Caco-2 (cell line): ENCODE measurements around the gene TRPM4. TPM values are rescaled to one million over a fixed set of nuclear protein-coding genes. Genes with fewer than 3 reads are reported as not detected.
"Not testable (repeated sequence)": the region's sequence is repeated elsewhere in the genome, so short reads cannot be mapped to it uniquely, and the experiment has no call there.

Source experiments
- BruUV-seq: library from RNA; stranded (reverse); fragments of 400-500 nt; replicated peaks from 2 replicates; lab custom pipeline; 2021; lab: Mats Ljungman, UMichigan
- CTCF ChIA-PET: fragments of 300-600 bp; sonication (Branson Sonifier 250); formaldehyde crosslinking; loops from one replicate; lab custom pipeline; 2022; ENCODE audit warnings: antibody characterized with exemption; lab: Charles Lee
- POLR2A ChIA-PET: fragments of 300-600 bp; sonication (Branson Sonifier 250); formaldehyde crosslinking; loops from one replicate; lab custom pipeline; 2022; ENCODE audit warnings: antibody characterized with exemption; lab: Charles Lee
- DNase-seq, 2 experiments: peaks; one replicate each; pipeline versions ENCODE4 v3.0.0 to v3.0.0-alpha.2; 2020 to 2022
- H3K27me3 ChIP-seq: replicated peaks from 2 replicates; pipeline ENCODE4 v1.6.0; 2011; ENCODE audit warnings: low read length; ENCODE audit not compliant: control insufficient read depth, insufficient read depth
- H3K36me3 ChIP-seq: 2 replicates; pipeline ENCODE4 v1.5.1; 2011; ENCODE audit warnings: low read length; ENCODE audit not compliant: control insufficient read depth, insufficient read depth
- H3K4me1 ChIP-seq: fragments of 250-450 bp; sonication (Bioruptor Pico); 2 replicates; pipeline ENCODE4 v1.5.1; 2020; ENCODE audit warnings: mild to moderate bottlenecking
- H3K4me3 ChIP-seq: 2 replicates; pipeline ENCODE4 v1.5.1; 2011; ENCODE audit warnings: low read depth, mild to moderate bottlenecking, control low read depth, low read length
- H3K9me3 ChIP-seq: fragments of 250-450 bp; sonication (Bioruptor Pico); 2 replicates; pipeline ENCODE4 v1.5.1; 2020; ENCODE audit warnings: mild to moderate bottlenecking, moderate library complexity
- H3K27ac Mint-ChIP-seq: one replicate; pipeline ENCODE4 v1.8.0; 2022; ENCODE audit warnings: mixed read lengths; ENCODE audit not compliant: unreplicated experiment
- H3K27me3 Mint-ChIP-seq: one replicate; pipeline ENCODE4 v1.8.0; 2022; ENCODE audit warnings: mixed read lengths; ENCODE audit not compliant: insufficient read depth, unreplicated experiment
- H3K36me3 Mint-ChIP-seq: one replicate; pipeline ENCODE4 v1.8.0; 2022; ENCODE audit warnings: mild to moderate bottlenecking, mixed read lengths; ENCODE audit not compliant: insufficient read depth, unreplicated experiment
- H3K4me1 Mint-ChIP-seq: one replicate; pipeline ENCODE4 v1.8.0; 2022; ENCODE audit warnings: low read depth, mixed read lengths; ENCODE audit not compliant: unreplicated experiment
- H3K4me3 Mint-ChIP-seq: one replicate; pipeline ENCODE4 v1.8.0; 2022; ENCODE audit warnings: mild to moderate bottlenecking, moderate library complexity, mixed read lengths; ENCODE audit not compliant: unreplicated experiment
- H3K9me3 Mint-ChIP-seq: one replicate; pipeline ENCODE4 v1.8.0; 2022; ENCODE audit warnings: mixed read lengths; ENCODE audit not compliant: unreplicated experiment
- intact Hi-C: fragments of 100-400 bp; cut with micrococcal nuclease; formaldehyde crosslinking; loops from one replicate; pipeline ENCODE4 v1.10.0; 2022; ENCODE audit not compliant: unreplicated experiment
- total RNA-seq: library from RNA; stranded (reverse); gene quantifications from 2 replicates; pipeline ENCODE4 v1.2.3, GENCODE V29; 2022
- TF ChIP-seq, protein P1 (sequence below), 2 experiments: fragments of 200-600 bp in 1 of 2; IDR thresholded peaks; 1 replicate in 1 of 2; 2 replicates in 1 of 2; pipeline versions ENCODE4 v1.5.1 to v1.8.0; 2011 to 2022; ENCODE audit warnings: antibody characterized with exemption in 1 of 2, control low read depth in 1 of 2, inconsistent platforms in 1 of 2, low read depth in 1 of 2, low read length in 1 of 2, mild to moderate bottlenecking in 1 of 2, moderate library complexity in 1 of 2; ENCODE audit not compliant: insufficient read depth in 1 of 2, severe bottlenecking in 1 of 2, unreplicated experiment in 1 of 2

Gene TRPM4
- total RNA-seq, 1 experiment from 2014 or later, result 27.8 TPM

DNA sequence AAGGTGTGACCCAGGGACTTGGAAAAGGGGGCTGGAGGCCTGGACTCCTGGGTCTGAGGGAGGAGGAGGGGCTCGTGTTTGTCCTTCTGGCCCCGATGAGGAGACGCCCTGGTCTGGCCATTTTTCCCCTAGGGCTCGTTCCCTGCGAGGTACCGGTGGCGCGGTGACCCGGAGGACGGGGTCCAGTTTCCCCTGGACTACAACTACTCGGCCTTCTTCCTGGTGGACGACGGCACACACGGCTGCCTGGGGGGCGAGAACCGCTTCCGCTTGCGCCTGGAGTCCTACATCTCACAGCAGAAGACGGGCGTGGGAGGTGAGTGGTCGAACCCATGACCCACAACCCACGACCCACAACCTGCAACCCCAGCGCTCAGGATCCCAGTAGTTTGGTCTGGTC is 10.8 kb downstream of the TRPM4 start:
- intact Hi-C loops, result no loop called here
- Mint-ChIP-seq H3K27ac (no peak overlapping the region), H3K9me3 (no peaks in the 10 kb centered on the region), H3K4me3 (no peak overlapping the region), H3K4me1 (peaks cover 6% of the 10 kb centered on the region), H3K36me3 (no peaks in the 10 kb centered on the region), H3K27me3 (no peaks in the 10 kb centered on the region)
- CTCF ChIA-PET, result no interaction called here
- H3K4me1 ChIP-seq, result peaks cover 17% of the 10 kb centered on the region
- POLR2A ChIA-PET, result no interaction called here
- no peak overlapping the region for H3K4me3 ChIP-seq
- TF ChIP-seq, protein P1, sequence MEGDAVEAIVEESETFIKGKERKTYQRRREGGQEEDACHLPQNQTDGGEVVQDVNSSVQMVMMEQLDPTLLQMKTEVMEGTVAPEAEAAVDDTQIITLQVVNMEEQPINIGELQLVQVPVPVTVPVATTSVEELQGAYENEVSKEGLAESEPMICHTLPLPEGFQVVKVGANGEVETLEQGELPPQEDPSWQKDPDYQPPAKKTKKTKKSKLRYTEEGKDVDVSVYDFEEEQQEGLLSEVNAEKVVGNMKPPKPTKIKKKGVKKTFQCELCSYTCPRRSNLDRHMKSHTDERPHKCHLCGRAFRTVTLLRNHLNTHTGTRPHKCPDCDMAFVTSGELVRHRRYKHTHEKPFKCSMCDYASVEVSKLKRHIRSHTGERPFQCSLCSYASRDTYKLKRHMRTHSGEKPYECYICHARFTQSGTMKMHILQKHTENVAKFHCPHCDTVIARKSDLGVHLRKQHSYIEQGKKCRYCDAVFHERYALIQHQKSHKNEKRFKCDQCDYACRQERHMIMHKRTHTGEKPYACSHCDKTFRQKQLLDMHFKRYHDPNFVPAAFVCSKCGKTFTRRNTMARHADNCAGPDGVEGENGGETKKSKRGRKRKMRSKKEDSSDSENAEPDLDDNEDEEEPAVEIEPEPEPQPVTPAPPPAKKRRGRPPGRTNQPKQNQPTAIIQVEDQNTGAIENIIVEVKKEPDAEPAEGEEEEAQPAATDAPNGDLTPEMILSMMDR (IDR thresholded peaks at IDR 0.05; ENCODE audit: insufficient read depth in 1 of 2, low read depth in 1 of 2, low read length in 1 of 2, severe bottlenecking in 1 of 2, unreplicated experiment in 1 of 2), result no peak
- 0 out of 2 replicates have a peak, but pooled peaks cover 2% of the 10 kb centered on the region for H3K36me3 ChIP-seq
- no peaks in the 10 kb centered on the region for H3K27me3 ChIP-seq
- DNase-seq, result no peak
- H3K9me3 ChIP-seq, result no peaks in the 10 kb centered on the region
- no TSS peak for BruUV-seq

DNA sequence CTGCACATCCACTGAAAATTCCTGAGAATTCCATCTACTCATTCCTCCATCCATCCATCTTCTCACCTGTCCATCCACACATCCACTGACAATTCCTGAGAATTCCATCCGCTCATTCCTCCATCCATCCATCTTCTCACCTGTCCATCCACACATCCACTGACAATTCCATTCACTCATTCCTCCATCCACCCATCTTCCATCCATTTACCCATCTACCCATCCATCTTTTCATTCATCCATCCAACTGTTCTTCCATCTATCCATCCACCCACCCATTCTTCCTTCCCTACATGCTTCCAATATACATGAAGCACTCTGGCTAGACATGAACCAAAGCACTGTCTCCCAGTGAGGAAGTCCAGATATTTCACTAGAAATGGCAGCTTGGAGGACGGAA is 15.6 kb downstream of the TRPM4 start:
- intact Hi-C loops, result no loop called here
- Histone ChIP-seq H3K27me3 (no peaks in the 10 kb centered on the region), H3K4me1 (peaks cover 17% of the 10 kb centered on the region), H3K36me3 (0 out of 2 replicates have a peak, but pooled peaks cover 2% of the 10 kb centered on the region), H3K4me3 (no peak overlapping the region), H3K9me3 (no peaks in the 10 kb centered on the region)
- Mint-ChIP-seq H3K4me1 (peaks cover 6% of the 10 kb centered on the region), H3K36me3 (no peaks in the 10 kb centered on the region), H3K4me3 (no peak overlapping the region), H3K27me3 (no peaks in the 10 kb centered on the region), H3K9me3 (no peaks in the 10 kb centered on the region), H3K27ac (no peak overlapping the region)
- no TSS peak for BruUV-seq
- TF ChIP-seq, protein P1 (IDR thresholded peaks at IDR 0.05; ENCODE audit: insufficient read depth in 1 of 2, low read depth in 1 of 2, low read length in 1 of 2, severe bottlenecking in 1 of 2, unreplicated experiment in 1 of 2), result no peak
- DNase-seq, result no peak
- CTCF ChIA-PET, result no interaction called here
- POLR2A ChIA-PET, result no interaction called here

DNA sequence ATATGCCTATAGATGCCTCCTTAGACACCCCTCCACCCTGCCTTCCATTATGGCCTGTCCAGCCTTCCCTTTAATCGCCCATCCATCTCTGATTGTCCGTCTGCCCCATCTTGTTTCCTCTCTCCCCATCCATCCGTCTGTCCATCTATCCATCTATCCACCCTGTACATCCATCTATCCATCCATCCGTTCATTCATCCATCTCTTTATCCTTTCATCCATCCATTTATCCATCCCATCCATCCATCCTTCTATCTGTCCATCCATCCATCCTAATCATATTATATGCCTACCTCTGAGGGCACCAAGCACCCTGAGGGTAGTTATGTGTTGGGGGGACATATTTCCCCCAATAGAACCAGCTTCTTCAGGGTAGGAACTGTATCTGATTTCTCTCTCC is 23.1 kb downstream of the TRPM4 start:
- Mint-ChIP-seq H3K27me3 (no peaks in the 10 kb centered on the region), H3K36me3 (peaks cover 14% of the 10 kb centered on the region), H3K4me3 (no peak overlapping the region), H3K4me1 (no peaks in the 10 kb centered on the region), H3K9me3 (peaks cover 24% of the 10 kb centered on the region), H3K27ac (no peak overlapping the region)
- Histone ChIP-seq H3K9me3 (peaks cover 2% of the 10 kb centered on the region; the same call in 1 of the 2 replicates), H3K36me3 (no peaks in the 10 kb centered on the region), H3K4me3 (no peak overlapping the region), H3K4me1 (no peaks in the 10 kb centered on the region), H3K27me3 (no peaks in the 10 kb centered on the region)
- no peak for DNase-seq
- no TSS peak for BruUV-seq
- TF ChIP-seq, protein P1 (IDR thresholded peaks at IDR 0.05; ENCODE audit: insufficient read depth in 1 of 2, low read depth in 1 of 2, low read length in 1 of 2, severe bottlenecking in 1 of 2, unreplicated experiment in 1 of 2), result no peak
- intact Hi-C loops, result no loop called here
- CTCF ChIA-PET, result no interaction called here
- POLR2A ChIA-PET, result no interaction called here

DNA sequence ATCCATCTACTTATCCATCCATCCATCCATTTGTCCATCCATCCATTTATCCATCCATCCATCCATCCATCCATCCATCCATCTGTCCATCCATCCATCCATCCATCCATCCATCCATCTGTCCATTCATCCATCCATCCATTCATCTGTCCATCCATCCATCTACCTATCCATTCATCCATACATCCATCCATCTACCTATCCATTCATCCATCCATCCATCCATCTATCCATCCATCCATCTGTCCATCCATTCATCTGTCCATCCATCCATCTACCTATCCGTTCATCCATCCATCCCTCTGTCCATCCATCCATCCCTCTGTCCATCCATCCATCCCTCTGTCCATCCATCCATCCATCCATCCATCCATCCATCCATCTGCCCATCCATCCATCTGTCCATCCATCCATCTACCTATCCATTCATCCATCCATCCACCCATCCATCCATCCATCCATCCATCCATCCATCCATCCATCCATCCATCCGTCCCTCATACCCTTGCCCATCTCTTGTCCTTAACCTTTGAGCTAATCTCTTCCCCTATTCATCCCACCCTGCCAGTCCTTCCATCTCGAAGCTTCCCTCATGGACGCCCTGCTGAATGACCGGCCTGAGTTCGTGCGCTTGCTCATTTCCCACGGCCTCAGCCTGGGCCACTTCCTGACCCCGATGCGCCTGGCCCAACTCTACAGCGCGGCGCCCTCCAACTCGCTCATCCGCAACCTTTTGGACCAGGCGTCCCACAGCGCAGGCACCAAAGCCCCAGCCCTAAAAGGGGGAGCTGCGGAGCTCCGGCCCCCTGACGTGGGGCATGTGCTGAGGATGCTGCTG is 24.6 kb downstream of the TRPM4 start:
- H3K27me3 Mint-ChIP-seq, BruUV-seq, H3K36me3 ChIP-seq, H3K27ac Mint-ChIP-seq, H3K9me3 ChIP-seq, H3K27me3 ChIP-seq, H3K4me1 Mint-ChIP-seq, DNase-seq, H3K4me3 Mint-ChIP-seq, H3K4me1 ChIP-seq, H3K4me3 ChIP-seq, intact Hi-C loops: not testable (repeated sequence)
- Mint-ChIP-seq H3K9me3 (peaks cover 24% of the 10 kb centered on the region), H3K36me3 (peaks cover 14% of the 10 kb centered on the region)
- ChIA-PET CTCF (interaction anchor here (0.6 to 0.9 kb wide), 2 partner anchors 17 to 1422 kb away, joined by 3 read pairs; no protein-coding TSS in a partner anchor), POLR2A (interaction anchor here (0.7 kb wide), 1 partner anchor 32 kb away, joined by 10 read pairs; no protein-coding TSS in a partner anchor)
